ENCODE data around the gene PLPP3.

PLPP3 gene

DNA sequence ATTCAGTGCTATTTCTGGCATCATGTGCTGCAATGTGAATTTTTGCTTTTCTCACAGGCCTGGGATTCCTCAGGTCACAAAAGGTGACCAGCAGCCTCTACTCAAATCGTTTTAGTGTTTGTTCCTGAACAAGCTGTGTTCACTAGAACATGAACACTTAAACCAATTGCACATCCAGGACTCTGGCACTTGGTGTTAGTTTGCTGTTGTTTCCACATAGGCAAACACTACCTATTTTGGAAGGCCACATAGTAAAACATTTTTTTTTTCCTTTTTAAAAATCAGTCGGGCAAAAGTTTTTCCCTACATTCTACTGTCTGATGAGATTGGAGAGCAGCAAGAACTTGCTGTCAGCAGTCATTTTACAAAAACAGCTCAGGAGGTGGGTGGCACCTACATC lies 83.2 kb downstream of the PLPP3 start:
- DNase-seq (ENCODE audit: low read depth): no peak

DNA sequence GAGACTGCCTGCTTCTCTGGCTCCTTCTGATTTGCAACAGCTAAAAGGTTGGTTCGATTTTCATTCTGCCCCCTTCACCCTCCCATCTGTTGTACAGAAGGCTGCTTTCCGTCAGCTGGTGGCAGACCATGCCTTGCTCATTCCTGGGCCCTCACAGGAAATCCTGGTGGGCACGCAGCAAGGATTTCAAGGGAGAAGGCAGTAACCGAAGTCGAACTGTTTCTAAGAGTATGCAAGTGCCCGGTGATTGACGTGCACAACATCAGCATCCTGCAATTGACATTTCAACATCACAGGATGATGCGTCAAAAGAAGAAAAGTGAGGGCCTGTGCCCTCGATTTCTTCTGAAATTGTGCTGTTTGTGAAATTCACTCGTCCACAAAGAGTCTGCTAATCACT lies 83.8 kb downstream of the PLPP3 start:
- DNase-seq (ENCODE audit: low read depth): no peak

DNA sequence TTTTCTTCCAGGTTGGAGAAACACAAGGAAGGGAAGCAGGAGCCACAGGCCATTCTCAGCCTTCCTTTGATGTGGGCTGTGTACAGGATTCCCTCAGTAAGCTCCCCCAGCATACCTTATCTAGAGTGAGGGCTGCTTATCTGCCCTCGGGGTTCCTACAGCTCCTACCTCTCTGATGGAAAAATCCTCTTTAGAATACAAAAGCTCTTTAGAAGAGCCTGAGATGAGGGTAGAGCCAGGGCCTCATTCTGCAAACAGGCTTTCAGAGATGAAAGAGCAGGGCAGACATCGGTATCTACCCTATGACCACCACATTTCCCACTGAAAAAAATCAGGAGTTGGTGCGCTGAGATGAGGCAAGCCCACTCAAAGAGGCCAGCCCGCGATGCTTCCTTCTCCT lies 85.1 kb downstream of the PLPP3 start:
- DNase-seq (ENCODE audit: low read depth): no peak

DNA sequence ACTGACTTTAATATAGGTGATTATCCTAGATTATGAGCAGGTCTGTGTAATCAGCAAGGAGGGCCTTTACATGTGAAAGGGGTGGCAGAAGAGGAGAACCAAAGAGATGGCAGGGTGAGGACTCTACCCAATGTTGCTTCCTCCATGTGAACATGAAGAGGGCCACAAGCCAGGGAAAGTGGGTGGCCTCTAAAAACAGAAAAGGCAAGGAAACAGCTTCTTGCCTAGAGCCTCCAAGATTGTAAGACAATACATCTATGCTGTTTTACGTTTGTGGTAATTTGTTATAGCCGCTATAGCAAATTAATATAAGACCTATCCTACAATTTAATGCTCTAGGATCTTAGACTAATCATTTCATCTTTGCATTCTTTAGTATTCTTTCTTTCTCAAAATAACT lies 85.5 kb downstream of the PLPP3 start:
- no peak for DNase-seq (ENCODE audit: low read depth)

DNA sequence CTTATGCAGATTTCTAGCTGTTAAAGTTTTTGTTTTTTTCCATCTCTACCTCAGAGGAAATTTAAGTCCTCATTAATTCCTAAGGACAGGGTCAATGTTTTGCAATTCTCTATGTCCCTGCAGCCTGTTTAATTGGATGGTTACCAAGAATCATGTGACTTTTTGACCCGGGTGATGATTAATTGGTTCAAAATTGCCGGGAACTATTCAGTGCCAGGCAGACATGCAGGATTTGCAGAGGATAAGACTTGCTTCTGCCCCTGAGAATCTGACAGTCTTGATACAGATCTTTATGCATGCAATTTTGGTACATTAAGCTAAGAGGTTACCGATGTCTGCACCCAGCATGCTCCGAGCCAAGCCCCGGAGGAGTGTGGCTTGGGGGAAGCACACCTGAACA lies 87.9 kb downstream of the PLPP3 start:
- DNase-seq (ENCODE audit: low read depth): no peak

DNA sequence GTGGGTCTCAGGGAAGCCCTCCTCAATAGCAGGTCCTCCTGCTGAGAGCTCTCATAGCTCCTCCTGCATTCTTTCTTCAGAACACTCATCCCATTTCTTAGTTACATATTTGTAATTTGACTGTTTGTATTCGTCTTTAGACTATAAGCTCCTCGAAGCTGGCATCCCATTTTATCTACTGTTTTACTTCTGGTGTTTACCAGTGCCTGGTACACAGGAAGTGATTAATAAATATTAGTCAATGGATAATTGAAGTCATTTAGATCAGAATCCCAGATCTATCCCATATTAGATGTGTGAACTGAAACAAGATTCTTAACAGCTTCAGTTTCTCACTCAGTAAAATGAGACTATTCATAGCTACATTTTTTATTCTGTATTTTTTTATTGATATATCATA lies 88.7 kb downstream of the PLPP3 start:
- DNase-seq (ENCODE audit: low read depth): no peak

DNA sequence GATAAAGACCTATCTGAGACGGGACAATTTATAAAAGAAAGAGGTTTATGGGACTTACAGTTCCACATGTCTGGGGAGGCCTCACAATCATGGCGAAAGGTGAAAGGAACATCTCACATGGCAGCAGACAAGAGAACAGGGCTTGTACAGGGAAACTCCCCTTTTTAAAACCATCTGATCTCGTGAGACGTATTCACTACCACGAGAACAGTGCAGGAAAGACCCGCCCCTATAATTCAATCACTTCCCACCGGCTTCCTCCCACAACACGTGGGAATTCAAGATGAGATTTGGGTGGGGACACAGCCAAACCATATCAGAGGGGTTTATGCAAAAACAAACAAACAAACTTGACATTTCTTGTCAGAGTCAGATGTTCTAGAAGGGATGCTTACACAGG lies 89.7 kb downstream of the PLPP3 start:
- no peak for DNase-seq (ENCODE audit: low read depth)

DNA sequence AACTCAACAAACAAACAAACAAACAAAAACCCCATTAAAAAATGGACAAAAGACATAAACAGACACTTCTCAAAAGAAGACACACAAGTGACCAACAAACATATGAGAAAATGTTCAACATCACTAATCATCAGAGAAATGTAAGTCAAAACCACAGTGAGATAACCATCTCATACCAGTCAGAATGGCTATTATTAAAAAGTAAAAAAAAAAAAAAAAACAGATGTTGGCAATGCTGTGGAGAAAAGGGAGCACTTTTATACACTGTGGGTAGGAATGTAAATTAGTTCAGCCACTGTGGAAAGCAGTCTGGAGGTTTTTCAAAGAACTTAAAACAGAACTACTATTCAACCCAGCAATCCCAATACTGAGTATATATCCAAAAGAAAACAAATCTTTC lies 94.7 kb downstream of the PLPP3 start:
- DNase-seq (ENCODE audit: low read depth): no peak

DNA sequence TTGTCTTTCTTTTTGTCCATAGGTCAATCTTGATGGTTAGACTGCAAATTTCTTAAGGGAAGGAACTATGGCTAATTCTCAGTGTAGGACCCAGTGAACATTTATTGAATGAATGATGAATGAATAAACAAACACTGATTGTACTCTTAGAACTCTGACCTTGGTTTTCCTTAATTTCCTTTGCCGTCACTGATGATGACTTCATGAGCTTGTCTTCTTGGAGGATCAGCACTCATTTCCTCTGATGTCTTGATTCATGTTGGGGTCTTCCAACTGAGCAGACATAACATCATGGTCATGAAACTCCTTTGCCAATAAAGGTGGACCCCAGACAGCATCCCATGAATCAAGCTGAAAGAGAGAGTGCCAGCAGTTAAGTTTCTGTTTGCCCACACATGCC lies 96.3 kb downstream of the PLPP3 start:
- DNase-seq (ENCODE audit: low read depth): no peak

DNA sequence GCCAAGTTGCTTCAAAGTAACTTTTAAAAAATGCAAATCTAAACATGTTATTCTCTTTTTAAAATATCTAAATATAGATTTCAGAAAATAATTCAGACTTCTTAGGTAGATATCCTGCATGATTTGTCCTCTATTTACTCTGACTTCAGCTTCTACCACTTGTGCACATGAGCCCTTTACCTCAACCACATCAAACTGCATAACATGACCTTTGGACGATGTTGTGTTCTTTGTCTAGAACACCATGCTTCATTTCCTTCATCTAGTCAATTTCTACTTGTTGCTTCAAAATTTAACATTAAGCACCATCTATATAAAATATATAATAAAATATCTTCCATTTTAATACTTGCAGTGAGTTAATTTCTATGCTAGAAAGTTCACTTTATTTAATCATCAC lies 96.9 kb downstream of the PLPP3 start:
- no peak for DNase-seq (ENCODE audit: low read depth)

DNA sequence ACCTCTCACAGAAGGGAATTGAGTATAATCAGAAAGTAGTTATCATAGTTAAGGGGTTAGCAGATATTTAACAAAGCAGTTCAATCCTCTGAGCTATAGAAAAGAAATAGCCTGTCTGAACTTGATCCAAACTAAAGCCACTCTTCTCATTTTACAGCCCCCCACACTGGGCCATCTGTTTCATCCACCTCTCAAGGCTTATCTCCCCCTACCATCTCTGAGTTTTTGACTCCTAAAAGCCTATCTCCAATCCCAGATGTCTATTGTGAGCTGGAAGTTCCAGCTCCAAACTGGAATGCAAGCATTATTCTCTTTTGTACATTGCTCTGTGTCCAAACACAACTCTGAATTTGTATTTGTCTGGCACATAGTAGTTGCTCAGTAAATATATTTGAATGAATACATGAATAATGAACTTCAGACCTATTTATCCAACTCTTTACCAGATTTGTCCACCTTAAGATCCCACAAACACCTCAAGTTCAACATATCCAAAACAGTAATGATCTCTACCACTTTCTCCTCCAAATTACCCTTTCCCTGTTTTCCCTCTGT lies 98.1 kb downstream of the PLPP3 start:
- DNase-seq (ENCODE audit: low read depth): no peak

DNA sequence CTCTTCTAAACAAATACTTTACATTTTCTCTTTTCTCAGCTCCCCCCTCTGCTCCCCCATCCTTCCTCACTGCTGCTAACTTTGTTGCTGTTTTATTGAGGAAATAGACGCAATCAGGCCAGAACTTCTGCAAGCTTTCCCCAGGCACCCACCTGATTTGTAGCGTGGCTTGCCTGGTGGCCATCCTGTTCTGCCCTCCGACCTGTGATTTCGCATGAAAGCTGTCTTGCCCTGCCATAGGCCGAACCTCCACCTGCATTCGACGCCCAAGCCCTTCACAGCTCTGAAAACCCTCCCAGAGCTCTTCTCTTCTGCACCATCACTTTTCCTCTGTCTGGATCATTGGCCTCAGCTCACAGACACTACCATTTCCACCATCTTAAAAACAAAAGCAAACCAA lies 100.6 kb downstream of the PLPP3 start:
- DNase-seq (ENCODE audit: low read depth): no peak

DNA sequence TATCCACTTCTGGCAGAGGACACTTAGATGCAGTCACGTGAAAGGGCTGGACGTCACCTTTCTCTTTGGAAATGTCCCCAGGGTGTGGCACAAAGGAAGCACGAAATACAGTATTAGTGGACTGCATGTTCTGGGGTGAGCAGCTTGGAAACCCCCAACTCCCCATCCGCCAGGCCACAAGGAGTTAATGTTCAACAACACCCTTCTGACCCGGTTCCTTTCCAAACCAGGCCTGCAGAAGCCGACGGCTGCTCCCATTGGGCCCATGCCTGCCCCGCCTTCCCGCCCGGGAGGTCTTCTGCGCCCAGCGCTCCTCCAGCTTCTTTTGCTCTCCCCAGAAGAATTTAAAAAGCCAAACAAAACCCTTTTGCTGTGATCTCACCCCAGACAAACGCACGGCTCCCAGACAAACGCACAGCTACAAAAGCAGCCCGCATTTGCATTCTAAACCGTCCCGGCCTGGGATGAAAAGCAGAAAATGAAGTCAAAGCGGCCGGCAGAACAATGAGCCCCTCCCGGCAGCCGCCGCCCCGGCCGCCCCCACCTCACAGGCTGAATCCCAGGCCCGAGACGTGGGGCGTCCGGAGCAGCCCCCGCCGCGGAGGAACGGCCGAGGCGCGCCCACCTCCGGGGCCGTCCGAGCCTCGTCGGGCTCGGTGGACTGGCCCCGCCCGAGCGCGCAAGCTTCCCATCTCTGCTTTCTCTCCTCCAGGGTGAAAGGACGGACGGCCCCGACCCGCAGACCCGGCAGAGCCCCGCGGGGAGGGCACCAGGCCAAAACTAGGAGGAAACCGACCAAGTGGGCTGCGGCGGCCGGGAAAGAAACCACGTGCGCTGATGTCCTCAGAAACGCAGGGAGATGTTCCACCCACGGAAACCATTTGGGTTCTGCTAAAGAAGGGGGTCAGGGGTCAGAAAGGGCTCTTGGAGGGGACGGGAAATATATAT lies 101.9 kb downstream of the PLPP3 start:
- DNase-seq (ENCODE audit: low read depth): no peak

DNA sequence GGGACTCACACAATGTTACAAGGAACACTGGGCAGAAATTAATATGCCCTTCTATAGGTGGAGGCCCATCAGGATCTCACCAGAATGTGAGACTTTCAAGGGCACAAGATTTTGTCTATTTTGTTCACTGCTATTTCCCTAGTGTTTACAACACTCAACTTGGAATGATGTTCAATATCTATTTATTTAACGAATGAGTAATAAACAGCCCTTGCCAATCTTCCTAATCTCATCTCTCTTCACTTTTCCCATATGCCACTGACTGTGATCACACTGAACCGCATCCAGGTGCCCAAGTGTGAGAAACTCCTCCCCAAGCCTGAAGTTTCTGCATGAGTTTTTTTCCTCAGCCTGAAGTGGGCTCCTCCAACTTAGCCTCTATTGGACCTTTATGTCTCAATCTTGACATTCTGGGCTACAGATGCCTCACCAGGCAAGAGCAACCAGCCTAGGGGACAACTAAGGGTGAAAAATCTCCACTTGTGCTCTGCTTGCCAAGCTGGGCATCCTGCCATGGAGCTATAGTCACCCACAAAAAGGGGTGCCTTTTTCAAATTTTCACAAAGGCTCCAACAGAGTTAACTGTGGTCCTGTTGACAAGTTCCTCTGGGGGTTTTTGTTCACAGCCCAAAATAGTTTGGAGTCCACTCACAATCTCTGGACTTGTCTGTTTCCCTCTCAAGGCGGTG lies 105.6 kb downstream of the PLPP3 start:
- DNase-seq (ENCODE audit: low read depth): no peak

DNA sequence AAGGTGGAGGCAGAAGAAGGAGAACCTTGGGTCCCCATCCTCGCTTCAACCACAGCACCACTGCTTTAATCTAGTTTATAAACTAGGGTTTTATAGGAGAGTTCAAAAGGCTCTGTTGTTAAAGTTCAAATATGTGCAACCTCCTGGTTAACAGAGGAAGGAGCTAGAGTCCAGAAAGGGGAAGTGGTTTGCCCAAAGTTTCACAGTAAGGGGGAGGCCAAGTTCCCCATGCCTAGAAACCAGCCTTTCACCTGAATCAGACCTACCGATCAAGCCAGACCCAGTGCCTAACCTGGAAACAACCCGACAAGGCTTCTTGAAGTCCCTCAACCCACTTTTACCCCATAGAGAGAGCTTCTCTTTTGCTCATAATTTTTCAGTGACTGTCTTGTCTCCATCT lies 106.5 kb downstream of the PLPP3 start:
- no peak for DNase-seq (ENCODE audit: low read depth)

DNA sequence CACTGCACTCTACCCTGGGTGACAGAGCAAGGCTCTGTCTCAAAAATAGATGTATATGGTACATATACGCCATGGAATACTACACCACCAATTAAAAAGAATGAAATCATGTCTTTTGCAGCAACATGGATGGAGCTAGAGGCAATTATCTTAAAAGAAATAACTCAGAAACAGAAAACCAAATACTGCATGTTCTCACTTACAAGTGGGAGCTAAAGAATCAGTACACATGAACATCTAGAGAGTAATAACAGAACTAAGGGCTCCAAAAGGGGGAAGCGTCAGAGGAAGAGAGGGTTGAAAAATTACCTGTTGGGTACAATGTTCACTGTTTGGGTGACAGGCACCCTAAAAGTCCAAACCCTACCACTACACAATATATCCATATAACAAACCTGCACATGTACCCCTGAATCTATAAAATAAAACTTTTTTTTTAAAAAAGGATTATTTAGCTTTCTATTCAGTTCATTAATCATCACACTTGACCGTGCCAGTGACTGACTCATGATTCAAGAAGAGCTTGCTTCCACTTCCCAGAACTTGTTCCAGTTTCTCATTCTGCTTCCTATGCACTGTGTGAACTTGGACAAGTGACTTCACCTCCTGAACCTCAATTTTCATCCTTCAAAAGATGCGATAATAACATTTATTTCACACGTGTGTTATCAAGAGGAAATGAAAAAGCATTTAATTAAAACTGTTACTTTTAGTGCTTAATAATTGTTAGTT lies 109.6 kb downstream of the PLPP3 start:
- DNase-seq (ENCODE audit: low read depth): no peak

DNA sequence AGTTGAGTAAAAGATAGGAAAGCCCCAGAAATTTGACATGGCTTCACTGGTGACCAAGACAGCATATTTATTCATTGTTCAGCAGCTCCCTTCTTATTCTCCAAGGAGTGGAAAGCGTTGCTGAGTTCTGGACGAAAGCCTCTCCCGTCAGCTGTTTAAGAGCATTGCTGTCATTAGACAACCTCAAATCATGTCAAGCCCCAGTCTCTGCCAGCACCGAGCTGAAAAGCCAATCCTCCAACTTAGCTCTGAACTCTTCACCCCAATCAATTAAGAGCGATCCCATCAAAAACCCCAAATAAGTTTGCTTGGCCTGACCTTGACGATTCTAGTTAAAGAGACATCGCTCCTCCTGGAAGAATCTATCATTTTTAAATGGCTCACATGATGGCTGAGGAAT lies 110.8 kb downstream of the PLPP3 start:
- DNase-seq (ENCODE audit: low read depth): no peak

DNA sequence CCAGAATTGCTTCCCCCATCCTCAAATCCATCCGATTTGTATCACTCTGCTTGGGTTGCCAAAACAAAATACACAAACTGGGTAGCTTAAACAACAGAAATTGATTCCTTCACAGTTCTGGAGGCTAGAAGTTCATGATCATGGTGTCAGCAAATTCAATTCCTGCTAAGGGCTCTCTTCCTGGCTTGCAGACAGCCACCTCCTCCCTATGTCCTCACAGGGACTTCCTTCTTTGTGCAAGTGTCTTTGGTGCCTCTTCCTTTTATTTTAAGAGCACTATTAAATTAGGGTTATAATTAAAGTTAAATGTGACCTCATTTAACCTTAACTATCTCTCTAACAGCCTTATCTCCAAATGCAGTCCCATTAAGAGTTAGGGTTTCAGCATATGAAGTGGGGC lies 112.8 kb downstream of the PLPP3 start:
- no peak for DNase-seq (ENCODE audit: low read depth)

DNA sequence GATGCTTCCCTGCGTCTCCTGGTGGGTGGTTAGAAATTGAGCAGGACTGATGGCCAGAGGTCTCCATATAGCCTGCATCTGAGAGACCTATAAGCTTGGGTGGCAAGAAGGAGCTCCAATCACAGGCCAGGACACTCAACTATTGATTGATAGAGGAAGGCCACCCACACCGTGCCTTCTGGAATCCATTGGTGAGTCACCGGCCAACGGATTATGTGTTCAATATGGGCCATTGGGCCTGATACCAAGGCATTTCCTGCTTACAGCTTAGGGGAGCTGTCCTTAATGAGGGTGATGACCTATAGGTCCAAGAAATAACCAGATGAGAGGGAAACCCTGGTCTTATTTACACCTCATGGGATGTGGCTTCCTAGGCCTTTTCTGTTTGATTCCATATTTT lies 115.1 kb downstream of the PLPP3 start:
- no peak for DNase-seq (ENCODE audit: low read depth)

DNA sequence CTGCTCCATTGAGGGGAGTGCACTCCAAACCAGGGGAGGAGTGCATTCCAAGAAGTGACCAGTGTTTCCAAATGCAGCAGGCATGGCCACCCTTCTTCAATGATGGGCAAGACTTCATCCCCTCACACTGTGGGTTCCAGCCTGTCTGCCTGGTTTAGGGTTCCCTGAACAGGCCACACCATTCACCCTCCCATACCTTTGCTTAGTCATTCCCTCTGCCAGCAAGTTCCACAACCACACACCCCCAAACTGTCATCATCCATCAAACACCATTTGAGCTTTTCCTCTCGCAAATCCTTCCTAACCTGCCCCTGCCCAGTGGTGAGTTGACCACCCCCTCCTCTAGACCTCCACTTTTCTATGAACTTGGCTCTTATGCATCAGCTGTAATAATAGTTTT lies 116.0 kb downstream of the PLPP3 start:
- no peak for DNase-seq (ENCODE audit: low read depth)

DNA sequence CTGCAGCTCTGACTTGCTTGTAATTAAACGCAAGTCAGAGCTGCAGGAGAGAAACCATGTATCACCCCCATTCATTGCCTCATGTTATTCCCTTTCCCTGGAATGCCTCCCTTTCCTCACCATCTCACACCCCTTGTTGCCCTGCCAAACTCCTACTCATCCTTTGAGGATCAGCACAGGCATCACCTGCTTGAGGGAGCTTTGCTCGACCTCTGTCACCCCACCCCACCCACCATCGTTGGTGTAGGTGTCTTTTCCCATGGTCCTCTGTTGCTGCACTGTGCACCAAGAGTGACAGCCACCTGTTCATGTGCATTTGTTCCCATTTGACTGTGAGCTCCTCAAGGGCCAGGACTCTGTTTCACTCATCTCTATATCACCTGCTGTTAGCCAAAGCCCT lies 117.2 kb downstream of the PLPP3 start:
- DNase-seq (ENCODE audit: low read depth): no peak

Data from GM04504 (cell line).